ENCODE results near the gene TRPC4.

TRPC4 gene

DNA sequence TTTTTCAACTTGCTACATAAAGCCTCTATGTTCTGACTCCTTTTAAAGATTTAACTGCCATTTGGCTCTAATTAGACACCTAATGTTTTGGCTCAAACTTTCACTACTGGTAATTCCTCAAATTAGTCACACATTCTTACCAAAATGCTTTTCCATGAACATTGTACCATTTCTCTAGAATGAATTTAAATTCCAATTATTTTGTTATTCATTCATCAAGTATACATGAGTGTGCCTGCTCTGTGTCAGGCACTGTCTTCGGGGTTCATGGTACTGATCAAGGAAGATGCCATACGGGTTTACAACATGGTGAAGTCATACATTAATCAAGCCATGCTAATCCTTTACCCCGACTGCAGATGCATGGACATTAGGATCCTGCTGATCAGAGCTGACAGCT lies 201.9 kb downstream of the TRPC4 start:
- TF ChIP-seq GABPA (IDR thresholded peaks at IDR 0.05; ENCODE audit: low read depth) (no peak), SPI1 (IDR thresholded peaks at IDR 0.05; ENCODE audit: borderline replicate concordance, low read depth) (no peak), POLR2AphosphoS5 (IDR thresholded peaks at IDR 0.05; ENCODE audit: low read depth) (no peak)
- TF ChIP-seq, protein P1, sequence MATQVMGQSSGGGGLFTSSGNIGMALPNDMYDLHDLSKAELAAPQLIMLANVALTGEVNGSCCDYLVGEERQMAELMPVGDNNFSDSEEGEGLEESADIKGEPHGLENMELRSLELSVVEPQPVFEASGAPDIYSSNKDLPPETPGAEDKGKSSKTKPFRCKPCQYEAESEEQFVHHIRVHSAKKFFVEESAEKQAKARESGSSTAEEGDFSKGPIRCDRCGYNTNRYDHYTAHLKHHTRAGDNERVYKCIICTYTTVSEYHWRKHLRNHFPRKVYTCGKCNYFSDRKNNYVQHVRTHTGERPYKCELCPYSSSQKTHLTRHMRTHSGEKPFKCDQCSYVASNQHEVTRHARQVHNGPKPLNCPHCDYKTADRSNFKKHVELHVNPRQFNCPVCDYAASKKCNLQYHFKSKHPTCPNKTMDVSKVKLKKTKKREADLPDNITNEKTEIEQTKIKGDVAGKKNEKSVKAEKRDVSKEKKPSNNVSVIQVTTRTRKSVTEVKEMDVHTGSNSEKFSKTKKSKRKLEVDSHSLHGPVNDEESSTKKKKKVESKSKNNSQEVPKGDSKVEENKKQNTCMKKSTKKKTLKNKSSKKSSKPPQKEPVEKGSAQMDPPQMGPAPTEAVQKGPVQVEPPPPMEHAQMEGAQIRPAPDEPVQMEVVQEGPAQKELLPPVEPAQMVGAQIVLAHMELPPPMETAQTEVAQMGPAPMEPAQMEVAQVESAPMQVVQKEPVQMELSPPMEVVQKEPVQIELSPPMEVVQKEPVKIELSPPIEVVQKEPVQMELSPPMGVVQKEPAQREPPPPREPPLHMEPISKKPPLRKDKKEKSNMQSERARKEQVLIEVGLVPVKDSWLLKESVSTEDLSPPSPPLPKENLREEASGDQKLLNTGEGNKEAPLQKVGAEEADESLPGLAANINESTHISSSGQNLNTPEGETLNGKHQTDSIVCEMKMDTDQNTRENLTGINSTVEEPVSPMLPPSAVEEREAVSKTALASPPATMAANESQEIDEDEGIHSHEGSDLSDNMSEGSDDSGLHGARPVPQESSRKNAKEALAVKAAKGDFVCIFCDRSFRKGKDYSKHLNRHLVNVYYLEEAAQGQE (IDR thresholded peaks at IDR 0.05; ENCODE audit: insufficient replicate concordance, low read depth): no peak
- TF ChIP-seq, protein P2, sequence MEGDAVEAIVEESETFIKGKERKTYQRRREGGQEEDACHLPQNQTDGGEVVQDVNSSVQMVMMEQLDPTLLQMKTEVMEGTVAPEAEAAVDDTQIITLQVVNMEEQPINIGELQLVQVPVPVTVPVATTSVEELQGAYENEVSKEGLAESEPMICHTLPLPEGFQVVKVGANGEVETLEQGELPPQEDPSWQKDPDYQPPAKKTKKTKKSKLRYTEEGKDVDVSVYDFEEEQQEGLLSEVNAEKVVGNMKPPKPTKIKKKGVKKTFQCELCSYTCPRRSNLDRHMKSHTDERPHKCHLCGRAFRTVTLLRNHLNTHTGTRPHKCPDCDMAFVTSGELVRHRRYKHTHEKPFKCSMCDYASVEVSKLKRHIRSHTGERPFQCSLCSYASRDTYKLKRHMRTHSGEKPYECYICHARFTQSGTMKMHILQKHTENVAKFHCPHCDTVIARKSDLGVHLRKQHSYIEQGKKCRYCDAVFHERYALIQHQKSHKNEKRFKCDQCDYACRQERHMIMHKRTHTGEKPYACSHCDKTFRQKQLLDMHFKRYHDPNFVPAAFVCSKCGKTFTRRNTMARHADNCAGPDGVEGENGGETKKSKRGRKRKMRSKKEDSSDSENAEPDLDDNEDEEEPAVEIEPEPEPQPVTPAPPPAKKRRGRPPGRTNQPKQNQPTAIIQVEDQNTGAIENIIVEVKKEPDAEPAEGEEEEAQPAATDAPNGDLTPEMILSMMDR (IDR thresholded peaks at IDR 0.05; ENCODE audit: insufficient read depth, low read length): no peak
- no peak for DNase-seq (ENCODE audit: low read depth in 1 of 2, low spot score in 1 of 2)
- Histone ChIP-seq H3K4me3 (replicated peaks; ENCODE audit: insufficient read depth, low read length) (no peak overlapping the region), H3K27ac (replicated peaks) (no peak overlapping the region), H3K27me3 (ENCODE audit: insufficient read depth, poor library complexity, severe bottlenecking) (peaks cover 2% of the 10 kb centered on the region)

DNA sequence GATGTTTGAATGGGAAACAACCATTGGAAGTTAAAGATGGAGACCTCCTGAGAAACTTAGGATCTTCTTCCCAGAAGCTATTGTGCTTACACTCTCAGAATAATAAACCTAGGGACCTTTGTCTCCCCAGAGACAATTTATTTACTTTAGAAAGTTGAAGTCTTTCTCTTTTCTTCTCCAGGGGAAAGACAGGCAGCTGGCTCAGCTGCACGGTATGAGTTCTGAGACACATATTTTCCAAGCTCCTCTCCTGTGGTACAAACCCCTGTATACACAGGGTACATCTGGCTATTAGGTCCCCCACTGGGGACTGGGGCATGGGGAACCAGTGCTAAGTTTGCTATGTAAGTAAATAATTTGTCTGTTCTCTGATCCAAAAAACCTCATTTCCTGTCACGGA lies 203.5 kb downstream of the TRPC4 start:
- TF ChIP-seq SPI1 (IDR thresholded peaks at IDR 0.05; ENCODE audit: borderline replicate concordance, low read depth): no peak
- TF ChIP-seq GABPA (IDR thresholded peaks at IDR 0.05; ENCODE audit: low read depth): no peak
- TF ChIP-seq, protein P1 (IDR thresholded peaks at IDR 0.05; ENCODE audit: insufficient replicate concordance, low read depth): no peak
- TF ChIP-seq, protein P2 (IDR thresholded peaks at IDR 0.05; ENCODE audit: insufficient read depth, low read length): no peak
- TF ChIP-seq POLR2AphosphoS5 (IDR thresholded peaks at IDR 0.05; ENCODE audit: low read depth): no peak
- peaks cover 2% of the 10 kb centered on the region for H3K27me3 ChIP-seq (ENCODE audit: insufficient read depth, poor library complexity, severe bottlenecking)
- H3K4me3 ChIP-seq (replicated peaks; ENCODE audit: insufficient read depth, low read length): no peak overlapping the region
- H3K27ac ChIP-seq (replicated peaks): no peak overlapping the region
- DNase-seq (ENCODE audit: low read depth in 1 of 2, low spot score in 1 of 2): no peak

DNA sequence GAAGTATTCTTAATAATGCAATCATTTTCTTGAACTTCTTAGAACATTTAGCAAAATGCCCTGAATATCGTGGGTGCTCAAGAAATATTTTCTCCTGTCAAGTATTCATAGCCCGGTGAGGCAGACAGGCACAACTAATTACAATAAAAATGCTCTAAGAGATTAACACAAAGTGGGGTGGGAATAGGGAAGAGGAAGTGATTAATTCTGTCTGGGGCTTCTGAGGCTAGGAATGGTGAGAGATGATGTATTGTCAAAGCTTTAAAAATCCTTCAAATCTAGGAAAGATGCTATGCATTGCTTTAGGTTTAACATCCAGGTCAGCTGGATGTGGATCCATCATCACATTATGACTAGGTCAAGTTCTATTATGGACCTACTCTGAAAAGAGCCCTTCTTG lies 204.2 kb downstream of the TRPC4 start:
- no peak for TF ChIP-seq SPI1 (IDR thresholded peaks at IDR 0.05; ENCODE audit: borderline replicate concordance, low read depth)
- TF ChIP-seq, protein P2 (IDR thresholded peaks at IDR 0.05; ENCODE audit: insufficient read depth, low read length): no peak
- Histone ChIP-seq H3K27ac (replicated peaks) (no peak overlapping the region), H3K4me3 (replicated peaks; ENCODE audit: insufficient read depth, low read length) (no peak overlapping the region), H3K27me3 (ENCODE audit: insufficient read depth, poor library complexity, severe bottlenecking) (peaks cover 2% of the 10 kb centered on the region)
- no peak for DNase-seq (ENCODE audit: low read depth in 1 of 2, low spot score in 1 of 2)

DNA sequence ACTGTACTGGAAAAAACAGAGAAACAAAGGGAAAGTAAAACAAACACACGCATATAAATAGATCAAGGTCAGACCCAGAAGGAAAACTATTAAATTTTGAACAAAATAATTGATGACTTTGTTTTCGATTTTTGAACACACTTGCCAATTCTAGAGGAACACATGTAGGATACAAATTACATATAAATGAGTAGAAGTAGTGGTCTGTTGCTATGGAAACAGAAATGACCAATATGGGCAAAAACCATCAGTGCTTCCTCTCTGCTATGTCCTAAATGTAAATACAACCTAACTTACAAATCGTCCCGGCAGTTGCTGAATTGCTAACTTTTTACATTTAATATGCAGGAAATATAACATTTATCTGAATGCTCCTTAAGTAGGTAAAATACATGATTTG lies 205.8 kb downstream of the TRPC4 start:
- TF ChIP-seq SPI1 (IDR thresholded peaks at IDR 0.05; ENCODE audit: borderline replicate concordance, low read depth) (no peak), POLR2AphosphoS5 (IDR thresholded peaks at IDR 0.05; ENCODE audit: low read depth) (no peak), GABPA (IDR thresholded peaks at IDR 0.05; ENCODE audit: low read depth) (no peak)
- TF ChIP-seq, protein P2 (IDR thresholded peaks at IDR 0.05; ENCODE audit: insufficient read depth, low read length): no peak
- TF ChIP-seq, protein P1 (IDR thresholded peaks at IDR 0.05; ENCODE audit: insufficient replicate concordance, low read depth): no peak

More for the DNA sequence above, 205.8 kb downstream of the TRPC4 start:
- Histone ChIP-seq H3K27me3 (ENCODE audit: insufficient read depth, poor library complexity, severe bottlenecking) (no peaks in the 10 kb centered on the region), H3K27ac (replicated peaks) (no peak overlapping the region), H3K4me3 (replicated peaks; ENCODE audit: insufficient read depth, low read length) (no peak overlapping the region)
- no peak for DNase-seq (ENCODE audit: low read depth in 1 of 2, low spot score in 1 of 2)
